ENCODE measurements around the gene PKP1.

DNA sequence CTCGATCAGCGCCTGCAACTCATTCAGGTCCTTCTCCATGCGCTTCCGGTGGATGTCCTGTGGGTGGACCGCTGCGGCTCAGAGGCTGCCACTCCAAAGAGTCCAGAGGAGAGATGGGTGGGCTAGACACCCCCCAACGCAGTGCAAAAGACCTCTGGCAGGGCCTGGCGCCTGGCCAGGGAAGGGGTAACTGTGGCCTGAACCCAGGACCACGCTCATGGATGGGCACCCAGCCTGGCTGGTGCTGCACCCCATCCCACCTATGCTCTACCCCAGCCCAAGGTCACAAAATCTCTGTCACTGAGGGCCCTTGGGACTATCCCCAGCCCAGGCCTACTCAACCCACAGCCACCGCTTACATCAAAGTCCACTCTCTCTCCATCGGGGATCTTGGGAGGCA is 81.9 kb downstream of the PKP1 start:
- TF ChIP-seq, protein P1, sequence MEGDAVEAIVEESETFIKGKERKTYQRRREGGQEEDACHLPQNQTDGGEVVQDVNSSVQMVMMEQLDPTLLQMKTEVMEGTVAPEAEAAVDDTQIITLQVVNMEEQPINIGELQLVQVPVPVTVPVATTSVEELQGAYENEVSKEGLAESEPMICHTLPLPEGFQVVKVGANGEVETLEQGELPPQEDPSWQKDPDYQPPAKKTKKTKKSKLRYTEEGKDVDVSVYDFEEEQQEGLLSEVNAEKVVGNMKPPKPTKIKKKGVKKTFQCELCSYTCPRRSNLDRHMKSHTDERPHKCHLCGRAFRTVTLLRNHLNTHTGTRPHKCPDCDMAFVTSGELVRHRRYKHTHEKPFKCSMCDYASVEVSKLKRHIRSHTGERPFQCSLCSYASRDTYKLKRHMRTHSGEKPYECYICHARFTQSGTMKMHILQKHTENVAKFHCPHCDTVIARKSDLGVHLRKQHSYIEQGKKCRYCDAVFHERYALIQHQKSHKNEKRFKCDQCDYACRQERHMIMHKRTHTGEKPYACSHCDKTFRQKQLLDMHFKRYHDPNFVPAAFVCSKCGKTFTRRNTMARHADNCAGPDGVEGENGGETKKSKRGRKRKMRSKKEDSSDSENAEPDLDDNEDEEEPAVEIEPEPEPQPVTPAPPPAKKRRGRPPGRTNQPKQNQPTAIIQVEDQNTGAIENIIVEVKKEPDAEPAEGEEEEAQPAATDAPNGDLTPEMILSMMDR (IDR thresholded peaks at IDR 0.05), result no peak
- no peak for TF ChIP-seq ZFX (IDR thresholded peaks at IDR 0.05; ENCODE audit: borderline replicate concordance)

All from 22Rv1 (cell line).